HG03575 (cell line): ENCODE measurements around the gene FAM156B.
"Not testable (repeated sequence)": the region's sequence is repeated elsewhere in the genome, so short reads cannot be mapped to it uniquely, and the experiment has no call there.

Experiments used
- ATAC-seq: cut with Tn5 transposase; IDR thresholded peaks from one replicate; pipeline ENCODE4 v1.9.1; 2021; ENCODE audit not compliant: unreplicated experiment, insufficient number of reproducible peaks, low FRiP score; ENCODE audit errors: extremely low read depth

The FAM156B gene

GRCh38 chrX:52896855-52897709, at the start of gene FAM156B:
Gene FAM156B (plus strand): TSS chrX:52897330. CDS start chrX:52907226, 9,896 bp downstream.
- ATAC-seq, result peak; percentile 40

- no peak for ATAC-seq
Measured at GRCh38 chrX:52852110-52852860, 44.8 kb upstream of the FAM156B start.

- not testable (repeated sequence) for ATAC-seq
Measured at GRCh38 chrX:52856991-52857525, 40.1 kb upstream of the FAM156B start.

GRCh38 chrX:52865343-52865998, 31.7 kb upstream of the FAM156B start:
- ATAC-seq, result no peak

GRCh38 chrX:52867610-52868348, 29.4 kb upstream of the FAM156B start, which contains the start of gene XAGE3:
Gene XAGE3 (minus strand): TSS chrX:52868083. CDS start chrX:52867133, 950 bp downstream.
- ATAC-seq, result no peak

GRCh38 chrX:52870046-52870445, 27.1 kb upstream of the FAM156B start:
- no peak for ATAC-seq

- not testable (repeated sequence) for ATAC-seq
Measured at GRCh38 chrX:52873825-52874224, 23.3 kb upstream of the FAM156B start.

GRCh38 chrX:52874661-52875060, 22.5 kb upstream of the FAM156B start:
- no peak for ATAC-seq

- not testable (repeated sequence) for ATAC-seq
Measured at GRCh38 chrX:52875436-52875835, 21.7 kb upstream of the FAM156B start.

- ATAC-seq, result not testable (repeated sequence)
Measured at GRCh38 chrX:52876386-52876785, 20.7 kb upstream of the FAM156B start.

- ATAC-seq, result not testable (repeated sequence)
Measured at GRCh38 chrX:52887459-52887858, 9.7 kb upstream of the FAM156B start.

- not testable (repeated sequence) for ATAC-seq
Measured at GRCh38 chrX:52888090-52888489, 9.0 kb upstream of the FAM156B start.

GRCh38 chrX:52896438-52896837, 692 bp upstream of the FAM156B start:
- ATAC-seq, result peak; percentile 5

- not testable (repeated sequence) for ATAC-seq
Measured at GRCh38 chrX:52905531-52905930, 8.4 kb downstream of the FAM156B start.

- ATAC-seq, result not testable (repeated sequence)
Measured at GRCh38 chrX:52906072-52906471, 8.9 kb downstream of the FAM156B start.

GRCh38 chrX:52907137-52907536, 10.0 kb downstream of the FAM156B start:
- ATAC-seq, result not testable (repeated sequence)

- ATAC-seq, result not testable (repeated sequence)
Measured at GRCh38 chrX:52907900-52908299, 10.8 kb downstream of the FAM156B start.

- ATAC-seq, result not testable (repeated sequence)
Measured at GRCh38 chrX:52909313-52909969, 12.3 kb downstream of the FAM156B start.
